GM04504 (cell line): ENCODE measurements around the gene ADGRG1.
"Not testable (repeated sequence)": the region's sequence is repeated elsewhere in the genome, so short reads cannot be mapped to it uniquely, and the experiment has no call there.

ENCODE experiments used
- DNase-seq: peaks from one replicate; pipeline ENCODE4 v3.0.0-alpha.2; 2012; ENCODE audit warnings: low read depth

The ADGRG1 gene

DNA sequence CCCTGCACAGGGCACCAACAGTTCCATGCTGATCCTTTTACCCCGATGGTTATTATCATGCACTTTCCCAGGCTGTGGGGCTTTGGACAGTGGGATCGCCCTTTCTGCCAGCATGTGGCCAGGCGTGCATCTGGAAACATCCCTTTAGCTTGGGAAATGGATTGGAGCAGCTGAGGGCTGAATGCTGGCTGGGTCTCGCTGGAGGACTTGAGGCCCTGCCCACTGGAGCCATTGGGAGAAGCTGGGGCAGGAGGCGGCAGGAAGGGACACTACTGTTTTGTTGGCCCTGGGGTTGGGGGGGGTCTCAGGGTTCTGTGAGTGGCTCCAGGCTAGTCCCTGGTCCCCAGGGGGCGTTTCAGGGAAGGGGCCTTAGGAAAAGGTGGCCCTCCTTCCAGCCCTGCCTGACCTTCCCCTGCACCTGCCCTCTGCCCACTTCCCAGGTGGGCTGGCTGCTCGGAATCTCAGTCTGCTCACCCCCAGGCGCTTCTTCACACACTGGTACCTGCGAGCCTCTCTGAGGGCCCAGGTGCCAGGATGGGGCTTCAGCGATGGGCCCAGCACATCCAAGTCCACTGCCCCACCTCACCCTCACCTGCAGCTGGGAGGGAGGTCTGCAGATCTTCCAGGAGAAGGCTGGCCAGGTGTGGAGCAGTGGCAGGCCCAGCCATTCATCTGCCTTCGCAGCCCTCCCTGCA lies 38.1 kb downstream of the ADGRG1 start:
- no peak for DNase-seq

DNA sequence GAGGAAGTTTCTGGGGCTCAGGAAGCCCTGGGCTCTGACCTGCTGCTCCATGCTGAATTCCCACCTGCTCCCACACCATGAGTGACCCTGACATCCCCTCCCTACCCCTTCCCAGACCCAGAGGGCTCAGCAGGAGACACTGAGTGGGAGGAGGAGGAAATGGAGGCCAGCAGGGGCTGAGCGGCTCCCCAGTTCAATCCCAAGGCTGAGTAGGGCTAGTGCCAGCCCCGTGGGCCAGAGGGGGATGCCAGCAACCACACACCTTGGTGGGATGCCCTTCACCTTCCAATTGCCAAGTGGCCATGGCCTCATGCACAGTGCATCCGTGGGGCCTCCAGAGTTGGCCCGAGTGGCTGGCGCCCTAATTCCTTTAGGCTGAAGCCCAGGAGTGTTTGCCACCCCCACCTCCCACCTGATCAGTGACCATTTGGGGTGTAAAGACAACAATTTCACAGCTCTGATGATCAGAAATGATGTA lies 38.7 kb downstream of the ADGRG1 start:
- no peak for DNase-seq

GRCh38 chr16:57667526-57668262 lies 39.3 kb downstream of the ADGRG1 start:
- no peak for DNase-seq

DNA sequence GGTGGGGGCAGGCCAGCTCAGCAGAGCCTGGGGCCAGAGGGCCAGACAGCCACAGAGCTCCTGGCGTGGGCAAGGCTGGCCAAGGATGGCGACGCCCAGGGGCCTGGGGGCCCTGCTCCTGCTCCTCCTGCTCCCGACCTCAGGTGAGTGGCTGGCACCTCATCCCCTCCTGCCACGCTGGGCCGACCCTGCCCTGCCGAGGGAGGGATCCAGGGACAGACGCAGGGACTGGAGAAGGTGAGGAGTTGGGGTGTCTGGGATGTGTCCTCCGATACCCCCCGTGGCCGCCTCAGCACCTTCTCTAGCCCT lies 39.8 kb downstream of the ADGRG1 start, which contains the start of gene ADGRG3:
TSS of gene ADGRG3 (plus strand) at position 44 of the 309 bp plus-strand sequence. CDS start at position 86, 42 bp downstream.
- no peak for DNase-seq

DNA sequence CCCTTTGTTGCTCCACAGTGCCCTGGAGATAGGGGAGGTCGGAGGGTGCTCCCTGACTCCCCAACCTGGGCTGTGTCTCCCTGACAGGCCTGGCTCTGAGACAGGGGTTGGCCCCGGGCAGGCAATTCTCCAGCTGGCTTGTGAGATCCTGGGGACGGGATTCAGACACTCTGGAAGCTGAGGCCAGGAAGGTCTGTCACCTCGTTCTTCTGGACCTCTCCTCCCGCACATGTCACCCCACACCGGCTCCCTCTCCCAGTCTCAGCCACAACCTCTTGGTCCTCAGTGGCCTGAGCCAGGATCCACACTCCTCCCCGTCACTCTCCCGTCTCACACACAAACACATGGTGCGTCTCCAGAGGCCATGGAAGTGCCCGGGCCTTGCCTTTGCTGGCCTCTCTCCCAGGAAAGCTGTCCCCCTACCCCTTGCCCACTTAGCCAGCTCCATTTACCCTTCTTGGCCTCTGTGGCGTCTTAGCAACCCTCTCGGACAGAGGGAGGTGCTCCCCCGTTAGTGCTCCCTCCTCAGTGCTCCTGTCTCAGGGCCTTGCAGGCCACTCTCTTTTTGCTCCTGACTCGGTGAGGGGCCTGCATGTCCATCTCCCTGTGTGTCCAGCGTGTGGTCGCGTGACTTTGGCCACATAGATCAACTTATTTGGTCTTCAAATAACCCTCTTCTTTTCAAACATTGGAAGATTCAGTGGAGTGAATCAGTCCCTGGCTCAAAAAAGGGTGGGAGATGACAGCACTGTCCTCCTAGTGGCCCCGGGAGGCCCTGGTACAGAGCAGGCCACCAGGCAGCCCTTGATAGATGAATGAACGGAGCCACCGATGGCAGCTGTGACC lies 40.4 kb downstream of the ADGRG1 start:
- DNase-seq = no peak

- no peak for DNase-seq
These were observed 41.2 kb downstream of the ADGRG1 start for GRCh38 chr16:57669476-57670162.

DNA sequence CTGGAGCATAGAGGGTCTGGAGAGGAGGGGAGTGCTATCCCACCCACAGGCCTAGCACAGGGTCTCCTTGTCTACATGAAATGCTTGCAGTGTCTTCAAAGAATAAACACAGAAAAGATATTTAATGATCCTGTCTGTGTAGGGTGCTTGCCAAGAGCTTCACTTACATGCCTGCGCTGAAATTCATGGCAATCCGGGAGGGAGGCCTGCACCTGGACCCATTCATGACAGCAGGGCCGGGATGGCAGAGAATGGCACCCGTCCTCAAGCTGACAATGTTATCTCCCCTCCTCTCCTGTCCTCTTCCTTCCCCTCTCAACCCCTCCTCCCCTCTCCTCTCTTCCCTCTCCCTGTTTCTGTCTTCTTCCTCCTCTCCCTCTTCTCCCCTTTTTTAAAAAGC lies 41.8 kb downstream of the ADGRG1 start:
- no peak for DNase-seq

GRCh38 chr16:57671451-57671850 lies 43.0 kb downstream of the ADGRG1 start:
- not testable (repeated sequence) for DNase-seq

DNA sequence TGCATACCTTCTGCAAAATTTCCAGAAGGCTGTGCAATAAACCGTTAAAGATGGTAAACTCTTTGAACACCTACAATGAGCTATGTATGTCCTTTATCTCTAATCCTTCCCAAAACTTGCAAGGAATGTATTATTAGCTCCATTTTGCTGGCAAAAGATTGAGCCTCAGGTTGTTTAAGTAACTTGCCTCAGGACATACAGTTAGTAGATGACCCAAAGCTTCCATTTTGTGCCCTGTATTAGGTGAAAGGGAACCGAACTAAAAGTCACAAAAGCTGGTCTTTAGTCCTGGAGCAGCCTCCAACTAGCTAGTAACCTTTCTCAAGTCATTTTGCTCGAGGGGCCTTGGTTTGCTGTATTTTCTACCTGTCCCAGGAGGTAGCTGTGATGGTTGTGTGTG lies 44.0 kb downstream of the ADGRG1 start:
- DNase-seq = no peak

- no peak for DNase-seq
These were observed 44.4 kb downstream of the ADGRG1 start for GRCh38 chr16:57672824-57673223.

- no peak for DNase-seq
These were observed 47.5 kb downstream of the ADGRG1 start for GRCh38 chr16:57675741-57676551.

DNA sequence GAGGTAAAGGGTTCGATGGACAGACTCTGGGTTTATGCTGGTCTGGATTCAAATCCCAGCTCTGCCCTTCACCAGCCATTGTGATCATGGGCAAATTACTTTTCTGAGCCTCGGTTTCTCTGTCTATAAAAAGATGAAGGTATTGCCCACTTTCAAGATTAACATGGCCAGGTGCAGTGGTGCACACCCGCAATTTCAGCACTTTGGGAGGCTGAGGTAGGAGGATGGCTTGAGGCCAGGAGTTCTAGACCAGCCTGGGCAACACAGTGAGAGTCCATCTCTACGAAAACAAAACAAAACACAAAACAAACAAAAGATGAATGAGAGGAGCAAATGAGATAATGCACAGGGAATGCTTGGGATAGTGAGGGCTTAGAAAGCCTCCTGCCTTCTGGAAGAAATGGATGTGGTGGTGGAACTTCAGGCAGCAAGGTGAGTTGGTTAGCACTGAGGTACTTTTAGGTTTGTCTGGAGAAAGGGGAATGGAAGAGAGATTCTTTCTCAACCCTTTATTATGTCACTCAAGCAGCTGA lies 48.2 kb downstream of the ADGRG1 start:
- DNase-seq = no peak

DNA sequence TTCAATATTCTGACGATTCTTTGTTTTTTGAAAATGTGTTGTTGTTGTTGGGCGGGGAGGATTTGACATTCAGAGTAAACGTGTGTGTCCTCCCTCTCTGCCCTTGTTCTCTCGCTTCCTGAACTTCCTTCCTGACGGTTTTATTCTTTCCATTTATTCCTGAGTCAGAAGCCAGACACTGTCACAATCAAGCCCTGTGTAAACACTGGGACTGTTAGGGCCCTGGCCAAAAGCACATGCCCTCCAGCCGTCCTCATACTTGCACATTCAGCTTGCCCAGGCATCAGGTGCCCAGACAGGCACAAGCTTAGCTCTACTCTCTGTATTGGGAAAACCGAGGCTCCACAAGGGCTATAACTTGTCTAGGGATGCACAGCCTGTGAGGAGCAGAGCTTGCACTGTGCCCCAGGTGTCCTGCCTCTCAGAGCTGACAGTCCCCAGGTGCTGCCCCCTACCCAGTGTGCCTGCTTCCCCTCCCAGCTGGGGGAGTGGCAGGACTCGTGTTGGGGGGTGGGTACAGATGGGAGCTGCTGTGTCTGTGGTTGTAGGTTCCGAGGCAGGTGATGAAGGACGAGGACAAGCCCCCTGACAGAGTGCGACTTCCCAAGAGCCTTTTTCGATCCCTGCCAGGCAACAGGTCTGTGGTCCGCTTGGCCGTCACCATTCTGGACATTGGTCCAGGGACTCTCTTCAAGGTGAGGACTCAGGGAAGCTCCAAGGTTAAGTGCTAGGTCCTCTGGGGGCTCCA lies 49.4 kb downstream of the ADGRG1 start:
- no peak for DNase-seq

DNA sequence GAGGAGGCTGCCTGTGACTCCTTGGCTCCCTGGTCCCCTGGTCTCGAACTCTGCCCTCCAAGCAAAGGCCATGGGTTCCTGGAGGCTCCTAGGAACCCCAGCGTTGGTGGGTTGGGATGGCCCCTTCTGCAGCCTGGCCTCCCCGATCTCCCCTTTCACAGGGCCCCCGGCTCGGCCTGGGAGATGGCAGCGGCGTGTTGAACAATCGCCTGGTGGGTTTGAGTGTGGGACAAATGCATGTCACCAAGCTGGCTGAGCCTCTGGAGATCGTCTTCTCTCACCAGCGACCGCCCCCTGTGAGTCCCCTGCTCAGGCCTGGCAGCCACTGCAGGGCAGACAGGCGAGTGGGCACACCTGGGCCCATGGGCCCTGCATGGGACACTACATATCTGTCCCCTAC lies 50.6 kb downstream of the ADGRG1 start:
- no peak for DNase-seq

GRCh38 chr16:57679767-57680482 lies 51.5 kb downstream of the ADGRG1 start:
- DNase-seq = no peak

DNA sequence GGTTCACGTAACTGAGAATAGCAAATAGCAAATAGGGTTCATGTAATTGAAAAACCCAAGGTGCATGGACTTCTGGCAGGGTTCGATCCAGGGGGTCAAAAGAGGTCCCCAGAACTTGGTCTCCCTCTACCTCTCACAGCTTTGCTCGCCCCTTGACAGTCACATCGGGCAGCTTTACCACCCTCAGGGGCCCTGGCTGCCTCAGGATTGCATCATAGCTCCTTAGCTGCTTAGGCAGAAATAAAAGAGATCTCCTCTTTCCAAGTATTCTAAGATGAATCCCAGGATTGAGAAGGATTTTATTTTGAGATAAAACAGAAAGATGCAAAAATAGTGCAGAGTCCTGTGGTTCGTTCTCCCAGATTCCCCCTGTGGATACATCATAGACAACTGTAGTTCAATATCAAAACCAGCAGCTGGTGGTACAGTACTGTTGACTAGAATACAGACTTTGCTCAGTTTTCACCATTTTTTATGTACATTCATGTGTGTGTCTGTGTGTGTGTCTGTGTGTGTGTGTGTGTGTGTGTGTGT lies 52.5 kb downstream of the ADGRG1 start:
- DNase-seq = no peak

DNA sequence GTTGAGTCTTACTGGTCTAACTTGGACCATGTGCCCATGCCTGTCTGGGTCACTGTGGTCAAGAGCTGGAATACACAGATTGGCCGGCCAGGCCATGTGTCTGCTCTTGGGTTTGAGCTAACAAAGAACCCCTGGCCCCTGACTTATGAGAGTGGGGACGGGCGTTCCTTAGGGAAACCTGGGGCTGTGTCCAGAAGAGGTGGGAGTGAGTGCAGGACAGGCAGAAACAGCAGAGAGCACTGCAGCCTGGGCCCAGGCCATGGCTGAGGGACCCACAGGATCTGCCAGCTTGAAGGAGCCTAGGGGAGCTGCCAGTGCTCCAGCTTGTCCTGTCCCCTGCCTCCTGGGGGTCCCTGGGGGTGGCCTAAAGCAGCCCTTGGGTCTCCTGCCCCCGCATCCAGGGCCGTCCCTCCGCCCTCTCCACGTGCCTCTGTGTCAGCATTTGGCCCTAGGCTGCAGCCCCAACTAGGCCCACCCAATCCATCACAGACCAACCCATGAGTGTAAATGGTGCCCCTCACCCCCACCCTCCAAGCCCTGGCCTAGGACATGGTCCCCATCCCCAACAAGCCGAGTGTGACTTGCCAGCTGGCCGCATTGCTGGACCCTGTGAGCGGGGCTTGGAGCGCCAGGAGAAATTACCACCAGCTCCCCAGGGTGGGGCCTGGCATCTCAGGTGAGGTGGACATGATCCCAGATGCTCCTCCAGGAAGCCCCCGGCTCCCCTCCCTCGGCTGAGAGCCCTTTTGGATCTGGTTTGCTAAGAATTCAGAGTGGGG lies 53.7 kb downstream of the ADGRG1 start:
- DNase-seq = no peak

DNA sequence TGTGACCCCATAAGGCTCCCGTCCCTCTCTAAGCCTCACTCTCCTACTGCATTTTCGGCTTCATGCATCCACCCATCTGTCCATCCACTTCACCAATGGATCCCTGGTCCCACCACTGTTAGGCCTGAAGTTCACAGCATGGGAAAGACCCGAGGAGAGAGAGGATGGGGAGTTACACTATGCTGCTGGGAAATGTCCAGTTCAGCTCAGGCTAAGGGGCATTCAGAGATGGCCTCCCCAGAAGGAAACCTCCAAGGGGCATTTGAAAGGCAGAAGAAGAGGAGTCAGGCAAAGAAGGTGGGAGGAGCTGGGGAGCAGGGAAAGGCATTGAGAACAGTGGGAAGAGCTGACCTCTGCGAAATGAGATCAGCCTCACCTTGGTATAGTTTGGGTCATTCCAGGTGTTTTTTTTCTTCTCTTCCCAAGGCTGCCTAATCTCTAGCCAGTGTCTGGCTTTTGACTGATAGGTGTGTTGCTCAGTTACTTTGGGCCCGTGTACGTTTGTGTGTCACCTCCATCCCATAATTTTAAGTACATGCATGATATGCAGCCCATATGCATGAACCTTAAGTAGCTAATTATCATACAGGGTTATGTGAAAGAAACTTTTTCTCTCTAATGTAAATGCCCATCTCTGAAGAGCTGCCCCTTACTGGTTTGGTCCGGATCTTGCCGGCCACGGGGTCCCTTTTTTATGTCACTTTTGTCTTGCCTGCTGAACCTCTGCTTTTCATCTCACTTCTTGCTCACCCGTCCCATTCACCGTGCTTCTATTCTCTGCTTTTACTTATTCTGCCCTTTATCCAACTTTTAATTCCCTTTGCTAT lies 54.6 kb downstream of the ADGRG1 start:
- DNase-seq = no peak
